Fibroblast of upper back skin (primary cell): ENCODE data around the gene PTRH1.
A peak's percentile ranks its signal among the peaks of the same experiment; 100 is the strongest.

Experiments
- DNase-seq: peaks from one replicate; pipeline ENCODE4 v3.0.0-alpha.2; 2013

PTRH1 gene

DNA sequence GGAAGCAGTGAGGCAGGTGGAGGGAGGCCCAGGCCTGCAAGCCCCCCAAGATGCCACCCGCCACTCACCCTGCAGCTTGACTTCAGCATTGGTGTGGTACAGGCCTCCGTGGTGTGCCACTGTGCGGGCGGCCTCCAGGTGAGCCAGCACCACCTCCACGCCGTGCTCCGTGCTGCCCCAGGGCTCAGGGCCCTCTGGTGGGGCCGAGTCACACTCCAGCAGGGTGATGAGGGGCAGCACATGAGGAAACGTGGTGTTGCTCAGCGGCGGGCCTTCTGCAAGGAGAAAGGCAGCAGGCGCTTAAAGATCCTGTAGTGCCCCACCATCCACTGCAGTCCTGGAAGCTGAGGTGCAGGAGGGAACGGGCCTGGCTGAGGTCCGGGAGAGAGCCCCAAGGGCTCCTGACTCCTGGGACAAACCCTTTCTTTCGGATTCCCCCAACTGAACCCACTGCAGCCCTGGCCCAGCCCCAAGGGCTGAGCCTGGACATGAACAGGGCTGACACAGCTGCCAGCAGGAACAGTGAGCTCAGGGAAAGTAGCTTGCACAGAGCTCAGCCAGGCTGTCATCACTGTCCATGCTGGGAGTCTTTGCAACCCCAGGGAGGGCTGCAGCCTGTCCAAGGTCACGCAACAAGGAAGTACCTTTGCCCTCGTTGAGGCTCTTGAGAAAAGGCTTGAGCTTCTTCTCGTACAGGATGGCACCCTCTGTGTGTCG, 24.3 kb upstream of the PTRH1 start:
- no peak for DNase-seq

DNA sequence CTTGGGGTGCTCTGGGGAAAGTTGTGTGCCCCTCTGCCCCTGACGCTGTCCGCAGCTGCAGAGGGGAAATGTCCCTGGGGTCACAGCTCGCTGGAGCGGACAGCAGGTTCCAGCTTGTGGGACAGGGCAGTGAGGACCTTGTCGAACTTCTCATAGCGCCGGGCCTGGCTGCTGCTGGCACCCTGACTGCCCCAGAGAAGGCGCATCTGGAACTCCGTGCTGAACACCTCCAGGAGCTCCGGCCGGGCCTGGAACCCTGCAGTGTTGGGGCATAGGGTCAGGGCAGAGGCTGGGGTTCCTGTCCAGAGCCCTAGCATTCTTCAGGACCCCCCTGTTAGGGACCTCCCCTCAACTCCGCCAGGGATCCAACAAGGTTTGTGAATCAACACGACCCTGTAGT, 23.2 kb upstream of the PTRH1 start:
- no peak for DNase-seq

DNA sequence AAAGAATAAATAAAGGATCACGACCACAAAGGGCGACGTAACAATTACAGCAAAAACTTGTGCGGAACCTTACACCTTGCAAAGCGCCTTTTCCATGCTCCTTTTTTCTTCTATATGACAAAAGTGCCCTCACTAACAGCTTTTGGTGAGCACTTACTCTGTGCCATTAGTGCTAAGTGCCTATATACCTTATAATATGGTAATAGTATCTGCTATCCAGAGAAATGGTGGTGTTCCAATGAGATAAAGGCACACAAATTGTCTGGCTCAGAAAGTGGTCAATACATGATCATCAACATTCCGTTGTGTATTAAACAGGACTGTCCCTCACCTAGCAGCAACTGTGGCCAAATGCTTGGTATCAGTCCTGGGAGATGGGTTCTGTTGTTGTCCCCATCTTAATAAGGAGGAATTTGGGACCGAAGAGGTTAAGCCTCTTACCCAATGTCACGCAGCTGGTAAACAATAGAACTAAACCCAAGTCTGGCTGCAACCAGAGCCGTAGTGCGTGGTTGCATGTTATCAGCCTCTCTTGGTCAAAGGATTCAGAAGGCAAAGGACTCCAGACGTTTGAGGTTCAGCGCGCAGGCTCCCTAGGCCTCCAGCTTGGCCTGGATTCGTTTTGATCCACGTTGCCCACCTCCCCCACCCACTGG, 20.2 kb upstream of the PTRH1 start:
- no peak for DNase-seq

DNA sequence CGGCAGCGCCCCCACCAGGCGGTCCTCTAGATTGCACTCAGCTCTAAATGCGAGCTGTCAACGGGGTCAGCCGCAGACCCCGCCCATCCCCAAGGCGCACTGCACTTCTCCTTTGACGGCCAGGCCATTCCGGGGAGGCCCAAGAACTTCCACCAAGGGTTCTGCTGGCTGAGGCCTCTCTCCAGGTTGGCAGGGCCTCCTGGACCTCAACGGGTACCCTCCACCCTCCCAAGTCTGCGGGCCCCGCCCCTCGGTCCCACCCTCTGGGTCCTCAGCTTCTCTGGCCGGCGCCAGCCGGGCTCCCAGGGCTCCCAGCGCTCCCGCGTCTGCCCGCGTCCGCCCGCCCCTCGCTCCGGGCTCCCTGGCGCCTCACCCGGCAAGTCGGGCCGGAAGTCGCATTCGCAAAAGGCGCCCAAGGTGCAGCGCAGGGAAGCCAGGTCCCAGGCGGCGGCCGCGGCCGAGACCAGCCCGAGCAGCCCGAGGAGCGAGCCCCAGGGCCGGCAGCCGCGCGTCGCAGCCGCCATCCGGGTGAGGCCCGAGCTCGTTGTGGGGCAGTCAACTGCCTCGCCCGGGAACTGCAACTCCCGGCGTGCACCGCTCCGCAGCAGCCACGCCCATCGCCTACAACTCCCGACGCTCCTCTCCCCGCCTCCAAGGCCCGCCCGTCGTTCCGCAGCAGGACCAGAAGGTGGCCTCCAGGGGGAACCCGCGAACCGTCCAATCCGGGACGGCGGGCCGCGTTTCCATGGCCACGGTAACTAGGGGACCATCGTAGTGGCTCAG, 19.5 kb upstream of the PTRH1 start, which contains the start of gene TOR2A:
Gene TOR2A, minus strand, starts transcription at position 548 of the 783 bp plus-strand sequence. Its CDS starts 24 bp downstream, at position 524.
- peak; percentile 95 for DNase-seq

DNA sequence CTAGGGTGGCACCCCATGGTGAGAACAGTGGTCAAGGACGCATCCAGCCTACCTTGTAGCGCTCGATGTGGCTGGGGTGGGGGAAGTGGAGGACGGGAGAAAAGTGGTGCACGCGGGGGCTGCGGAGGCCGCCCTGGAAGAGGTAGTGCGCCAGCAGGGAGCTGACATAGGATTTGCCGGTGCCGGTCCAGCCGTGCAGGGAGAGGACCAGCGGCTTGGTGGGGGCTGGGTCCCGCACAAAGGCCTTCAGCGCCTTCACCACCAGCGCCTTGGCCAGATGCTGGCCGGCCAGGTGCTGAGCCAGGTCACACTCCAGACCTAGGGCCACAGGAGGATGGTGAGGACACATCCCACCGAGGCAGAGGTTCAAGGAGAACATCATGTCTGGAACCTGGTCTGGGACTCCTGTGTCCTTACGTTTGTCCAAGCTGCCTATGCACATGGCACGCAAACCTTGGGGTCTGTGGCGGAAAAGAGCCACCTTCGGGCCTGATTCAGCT, 18.8 kb upstream of the PTRH1 start:
- DNase-seq: no peak

DNA sequence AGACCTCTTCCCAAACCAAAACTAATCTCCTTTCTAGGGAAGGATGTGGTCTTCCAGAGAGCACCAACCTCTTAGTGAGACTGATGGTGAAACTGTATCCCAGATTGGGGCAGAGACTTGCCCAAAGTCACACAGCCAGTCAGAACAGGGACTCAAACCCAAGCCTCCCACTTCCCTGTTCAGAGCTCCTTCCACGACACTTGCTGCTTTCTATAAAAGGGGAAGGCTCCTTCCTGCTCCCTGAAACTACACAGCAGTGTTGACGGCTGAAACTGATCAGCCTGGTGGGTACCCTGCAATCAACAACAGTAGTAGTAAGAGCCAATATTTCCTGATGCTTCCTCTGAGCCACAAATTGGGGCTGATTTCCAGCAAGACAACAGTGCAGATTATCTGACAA, 18.2 kb upstream of the PTRH1 start:
- no peak for DNase-seq

DNA sequence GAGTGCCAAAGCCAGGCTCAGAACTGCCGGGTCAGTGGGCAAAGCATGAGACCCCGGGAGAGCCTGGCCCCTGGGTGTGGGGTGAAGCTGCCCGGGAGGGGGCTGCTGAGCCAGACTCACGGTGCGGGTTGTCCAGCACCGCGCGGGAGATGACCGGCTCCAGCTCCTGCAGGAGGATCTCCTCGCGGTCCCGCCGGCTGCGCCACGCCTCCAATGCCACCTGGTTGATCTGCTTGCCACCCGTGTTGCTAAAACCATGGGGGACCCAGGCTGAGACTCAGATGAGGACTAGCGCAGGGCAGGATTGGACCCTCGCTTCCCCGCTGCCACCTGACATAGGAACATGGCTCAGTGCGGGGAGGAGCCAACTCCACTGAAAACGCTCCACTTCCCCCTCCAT, 17.0 kb upstream of the PTRH1 start:
- DNase-seq: no peak

DNA sequence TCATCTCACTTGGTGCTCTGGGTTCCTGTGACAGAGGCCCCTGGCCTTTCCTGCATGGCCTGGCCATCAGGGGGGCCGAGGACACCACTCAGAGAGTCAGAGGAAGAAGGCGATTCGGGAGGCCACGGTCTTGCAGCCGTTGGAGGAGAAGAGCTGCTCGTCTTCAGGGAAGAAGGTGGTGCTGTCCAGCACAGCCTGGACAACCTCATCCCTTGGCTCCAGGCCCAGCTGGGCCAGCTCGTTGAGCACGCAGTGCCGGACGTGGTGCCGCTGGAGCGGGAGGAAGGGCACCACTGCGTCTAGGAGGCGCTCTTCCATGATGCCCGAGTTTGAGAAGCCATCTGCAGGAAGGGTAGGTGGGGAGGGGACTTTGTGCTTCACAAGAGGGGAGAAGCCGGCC, 16.5 kb upstream of the PTRH1 start:
- DNase-seq: no peak

DNA sequence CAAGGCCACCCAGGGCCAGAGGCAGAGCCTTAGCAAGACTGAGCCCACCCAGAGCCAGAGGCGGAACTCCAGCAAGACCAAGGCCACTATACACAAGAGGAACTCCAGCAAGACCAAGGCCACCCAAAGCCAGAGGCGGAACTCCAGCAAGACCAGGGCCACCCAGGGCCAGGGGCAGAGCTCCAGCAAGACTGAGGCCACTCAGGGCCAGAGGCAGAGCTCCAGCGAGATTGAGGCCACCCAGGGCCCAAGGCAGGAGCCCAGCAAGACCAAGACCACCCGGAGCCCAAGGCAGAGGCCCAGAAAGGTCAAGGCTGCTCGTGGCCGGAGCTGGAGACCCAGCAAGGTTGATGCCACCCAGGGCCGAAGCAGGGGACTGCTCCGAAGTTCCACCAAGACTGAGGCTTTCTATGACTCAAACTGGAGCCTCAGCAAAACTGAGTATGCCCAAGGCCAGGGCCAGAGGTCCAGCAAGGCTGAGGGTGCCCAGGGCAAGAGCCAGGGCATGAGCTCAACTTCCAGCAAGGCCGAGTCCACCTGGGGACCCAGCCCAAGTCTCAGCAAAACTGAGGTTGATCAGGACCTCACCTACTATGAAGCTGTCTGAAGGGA, 15.4 kb upstream of the PTRH1 start:
- no peak for DNase-seq

DNA sequence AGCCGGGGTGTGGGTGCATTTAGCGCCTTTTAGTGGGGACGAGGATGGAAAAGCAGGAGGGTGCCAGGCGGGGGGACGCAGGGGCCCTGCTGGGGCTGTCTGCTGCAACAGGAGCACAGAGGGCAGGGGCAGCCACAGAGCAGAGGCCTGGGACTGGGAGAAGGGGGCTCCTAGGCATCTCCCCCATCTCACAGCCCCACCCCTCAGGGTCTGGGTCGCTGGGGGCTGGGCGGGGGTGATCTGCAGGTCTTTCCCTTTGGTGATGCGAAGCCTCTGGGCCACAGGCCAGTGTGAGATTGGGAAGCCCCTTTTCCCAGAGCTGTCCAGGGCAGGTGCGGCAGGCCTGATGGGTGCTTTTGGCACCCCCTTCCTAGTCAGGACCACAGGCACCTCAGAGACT, 14.8 kb upstream of the PTRH1 start:
- no peak for DNase-seq

DNA sequence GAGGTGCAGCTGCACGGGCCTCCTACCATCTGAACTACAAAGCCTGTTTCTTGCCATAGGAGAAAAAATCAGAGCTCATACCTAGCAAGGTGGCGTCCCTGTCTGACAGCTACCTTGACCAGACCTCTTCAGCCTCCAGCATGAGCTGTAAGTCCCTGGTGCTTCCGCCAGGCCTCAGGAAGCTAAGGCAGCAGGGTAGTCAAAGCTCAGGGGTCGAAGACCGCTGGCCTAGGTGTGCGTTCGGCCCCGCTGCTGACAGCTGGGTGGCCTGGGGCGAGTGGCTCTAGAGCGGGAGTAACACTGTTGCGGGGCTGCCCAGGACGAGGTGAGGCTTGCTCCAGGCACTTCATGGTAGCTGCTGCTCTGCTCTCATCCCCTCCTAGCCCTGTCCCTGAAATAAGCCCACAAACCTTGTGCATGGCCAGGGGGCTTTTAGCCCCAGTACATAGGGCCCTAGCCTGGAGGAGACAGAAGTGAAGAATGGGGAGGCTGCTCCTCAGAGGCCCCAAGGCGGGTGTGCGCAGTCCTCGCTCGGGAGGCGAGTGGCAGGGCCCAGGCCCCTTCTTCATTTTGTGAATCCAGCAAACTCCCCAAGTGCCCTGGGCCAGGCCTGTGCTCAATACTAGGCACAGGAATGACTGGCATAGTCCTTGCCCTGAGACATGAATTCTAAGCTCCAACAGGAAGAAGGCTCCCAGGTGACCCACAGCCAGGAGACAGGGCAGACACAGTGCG, 14.2 kb upstream of the PTRH1 start:
- DNase-seq: no peak

DNA sequence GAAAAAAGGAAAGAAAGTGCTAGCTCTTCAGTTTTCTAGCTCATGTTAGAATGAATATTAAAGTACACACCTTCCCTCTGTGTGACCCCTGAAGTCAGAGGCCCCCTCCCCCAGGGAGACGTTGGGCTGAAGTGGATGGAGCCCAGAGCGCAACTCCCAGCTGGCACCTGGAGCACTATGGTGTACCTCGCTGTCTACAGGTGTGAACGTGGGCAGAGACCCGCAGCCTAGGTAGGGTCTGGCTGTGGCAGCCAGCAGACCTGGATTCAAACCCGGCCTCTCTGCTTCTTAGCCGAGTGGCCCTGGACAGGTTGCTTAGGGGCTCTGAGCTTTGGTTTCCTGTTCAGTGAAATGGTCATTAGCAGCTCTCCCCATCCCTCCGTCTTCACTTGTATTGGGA, 13.3 kb upstream of the PTRH1 start:
- no peak for DNase-seq

DNA sequence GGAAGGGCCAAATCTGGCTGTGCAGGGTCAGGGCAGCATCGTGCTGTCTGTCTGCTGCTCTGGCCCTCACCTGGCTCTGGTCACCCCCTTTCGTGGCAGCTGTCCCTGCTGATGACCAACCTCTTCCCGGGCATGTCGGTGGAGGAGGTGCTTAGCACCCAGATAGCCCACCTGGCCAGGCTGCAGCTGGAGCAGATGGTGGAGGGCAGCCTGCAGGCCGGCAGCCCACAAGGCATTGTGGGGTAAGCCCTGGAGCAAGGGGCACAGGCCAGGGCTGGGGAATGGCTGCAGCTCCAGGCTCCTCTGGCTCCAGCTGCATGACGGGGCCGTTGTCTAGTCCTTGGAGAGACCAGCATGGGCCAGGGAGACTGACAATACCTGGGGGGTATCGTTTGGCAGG, 11.4 kb upstream of the PTRH1 start:
- DNase-seq: no peak

DNA sequence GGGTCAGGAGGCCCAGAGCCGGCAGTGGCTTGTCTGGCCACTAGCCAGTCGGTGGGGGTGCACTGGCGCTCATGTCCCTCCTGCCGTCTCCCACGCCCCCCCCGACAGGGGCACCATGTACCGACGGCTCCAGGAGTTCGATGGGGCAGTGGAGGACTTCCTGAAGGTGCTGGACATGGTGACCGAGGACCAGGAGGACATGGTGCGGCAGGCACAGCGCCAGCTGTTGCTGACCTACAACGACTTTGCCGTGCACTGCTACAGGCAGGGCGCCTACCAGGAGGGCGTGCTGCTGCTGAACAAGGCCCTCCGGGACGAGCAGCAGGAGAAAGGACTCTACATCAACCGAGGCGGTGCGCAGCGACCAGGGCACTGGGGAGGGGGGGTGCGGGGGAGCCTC, 8.5 kb upstream of the PTRH1 start:
- DNase-seq: no peak

DNA sequence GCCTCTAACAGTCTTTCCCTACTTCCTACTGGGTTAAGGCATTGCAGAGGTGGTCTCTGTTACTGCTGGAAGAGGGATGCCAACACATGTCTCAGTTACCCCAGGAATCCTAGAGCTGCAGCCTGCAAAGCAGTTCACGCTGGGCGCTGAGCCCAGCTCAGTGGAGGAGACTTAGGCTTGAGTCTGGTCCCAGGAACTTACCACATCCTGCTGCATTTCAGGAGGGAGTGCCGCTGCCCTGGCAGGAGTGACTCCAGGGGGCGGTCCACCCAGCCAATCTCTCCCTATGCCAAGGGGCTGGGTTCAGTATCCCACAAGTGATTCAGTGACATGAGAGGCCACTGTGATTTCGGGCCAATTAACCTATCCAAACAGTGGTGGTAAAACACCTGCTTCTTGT, 8.0 kb upstream of the PTRH1 start:
- DNase-seq: peak; percentile 70

DNA sequence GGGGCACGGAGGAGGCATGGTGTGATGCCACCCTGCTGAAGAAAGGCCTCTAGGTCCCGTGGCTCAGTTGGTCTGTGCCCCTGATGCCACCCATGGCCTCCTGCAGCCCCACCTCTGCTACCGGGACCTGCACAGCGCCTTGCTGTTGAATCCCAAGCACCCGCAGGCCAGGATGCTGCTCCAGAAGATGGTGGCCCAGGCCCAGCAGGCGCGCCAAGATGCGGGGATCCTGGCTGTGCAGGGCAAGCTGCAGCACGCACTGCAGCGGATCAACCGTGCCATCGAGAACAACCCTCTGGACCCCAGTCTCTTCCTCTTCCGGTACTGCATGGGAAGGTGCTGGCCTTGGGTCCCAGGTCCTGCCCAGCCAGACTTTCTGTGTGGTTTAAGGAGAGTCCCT, 7.5 kb upstream of the PTRH1 start:
- DNase-seq: no peak

DNA sequence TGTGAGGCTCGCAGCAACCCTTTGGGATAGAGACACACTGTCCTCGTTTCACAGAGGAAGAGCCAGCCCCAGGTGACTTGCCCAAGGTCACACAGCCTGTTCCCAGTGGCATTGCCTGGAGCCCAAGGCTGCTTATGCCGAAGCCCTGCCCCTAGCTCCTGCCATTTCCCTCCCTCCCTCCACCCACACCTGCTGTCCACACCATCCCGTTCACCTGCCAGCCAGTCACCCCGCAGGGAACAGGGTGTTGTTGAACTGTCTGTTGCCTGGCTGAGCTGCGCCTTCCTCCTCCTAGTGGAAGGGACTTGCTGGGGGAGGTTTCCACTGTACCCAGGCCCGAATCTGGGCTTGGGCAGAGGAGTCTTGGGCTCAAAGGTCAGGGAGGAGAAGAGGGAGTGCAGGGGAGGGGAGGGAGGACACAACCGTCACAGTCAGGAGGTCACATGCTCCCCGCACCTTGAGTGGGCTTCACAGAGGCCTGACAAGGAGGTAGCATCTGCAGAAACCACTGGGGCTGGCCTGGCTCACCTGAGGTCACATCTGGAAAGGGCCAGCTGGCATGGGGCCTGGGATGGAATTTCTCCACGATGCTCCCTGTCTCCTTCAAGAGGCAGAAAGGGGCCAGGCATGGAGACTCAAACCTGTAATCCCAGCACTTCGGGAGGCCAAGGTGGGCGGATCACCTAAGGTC, 6.7 kb upstream of the PTRH1 start:
- no peak for DNase-seq

DNA sequence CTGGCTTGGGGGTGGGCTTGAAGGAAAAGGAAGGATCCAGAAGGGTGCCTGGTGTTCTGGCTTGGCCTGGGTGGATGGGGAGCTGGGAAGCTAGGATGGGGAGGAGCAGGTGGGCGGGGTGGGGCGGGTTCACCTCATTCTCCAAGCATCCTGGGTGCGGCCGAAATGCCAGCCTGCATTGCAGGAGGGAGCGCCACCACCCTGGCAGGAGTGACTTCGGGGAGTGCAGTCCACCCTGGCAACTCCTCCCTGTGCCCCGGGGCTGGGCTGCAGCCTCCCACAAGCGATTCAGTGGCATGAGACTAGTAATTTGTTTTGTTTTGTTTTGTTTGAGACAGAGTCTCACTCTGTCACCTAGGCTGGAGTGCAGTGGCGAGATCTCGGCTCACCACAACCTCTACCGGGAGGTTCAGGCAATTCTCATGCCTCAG, 5.9 kb upstream of the PTRH1 start:
- no peak for DNase-seq

DNA sequence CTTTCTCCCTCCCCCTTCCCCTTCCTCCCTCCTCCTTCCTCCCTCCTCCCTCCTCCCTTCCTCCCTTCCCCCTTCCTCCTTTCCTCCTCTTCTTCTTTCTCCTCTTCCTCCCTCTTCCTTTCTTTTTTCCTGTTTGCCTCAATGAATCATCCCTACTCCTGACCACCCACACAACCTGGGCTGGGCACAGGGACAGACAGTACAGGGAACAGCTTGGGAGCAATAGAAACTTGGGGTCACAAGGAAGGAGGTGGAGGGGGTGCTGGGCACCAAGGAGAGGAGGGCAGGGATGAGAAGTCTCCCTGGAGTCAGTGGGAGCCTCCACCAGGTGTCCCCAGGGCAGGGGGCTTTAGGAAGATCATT, 5.4 kb upstream of the PTRH1 start:
- DNase-seq: no peak

DNA sequence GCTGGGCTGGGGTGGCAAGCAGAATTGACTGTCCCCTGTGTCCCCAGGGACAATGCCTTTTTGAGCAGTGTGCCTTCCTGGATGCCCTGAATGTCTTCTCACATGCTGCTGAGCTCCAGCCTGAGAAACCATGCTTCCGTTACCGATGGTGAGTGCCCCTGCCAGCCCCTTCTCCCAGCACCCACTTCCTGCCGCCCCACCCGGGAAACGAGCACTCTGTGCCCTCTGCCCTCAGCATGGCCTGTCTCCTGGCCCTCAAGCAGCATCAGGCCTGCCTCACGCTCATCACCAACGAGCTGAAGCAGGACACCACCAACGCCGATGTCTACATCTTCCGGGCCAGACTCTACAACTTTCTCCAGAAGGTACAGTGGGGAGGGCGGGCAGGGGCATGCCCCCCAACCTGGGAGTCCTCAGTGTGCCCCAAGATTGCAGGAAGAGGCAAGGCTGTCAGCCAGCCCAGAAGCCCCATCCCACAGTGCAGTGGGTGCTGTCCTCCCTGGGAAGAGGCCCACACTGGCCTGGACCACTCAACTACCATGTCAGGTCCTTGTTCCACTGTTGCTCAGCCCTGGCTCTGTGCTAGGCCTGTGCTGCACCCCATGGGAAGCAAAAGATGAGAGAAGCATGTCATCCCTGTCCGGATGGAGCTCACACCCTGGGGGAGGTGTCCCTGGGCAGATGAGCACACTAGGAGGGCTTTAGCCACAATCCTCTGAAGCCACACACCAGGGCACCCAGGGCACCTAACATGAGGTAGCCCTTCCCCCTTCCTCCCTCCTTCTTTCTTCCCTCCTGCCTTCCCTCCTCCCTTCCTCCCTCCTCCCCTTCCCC, 4.8 kb upstream of the PTRH1 start:
- no peak for DNase-seq

DNA sequence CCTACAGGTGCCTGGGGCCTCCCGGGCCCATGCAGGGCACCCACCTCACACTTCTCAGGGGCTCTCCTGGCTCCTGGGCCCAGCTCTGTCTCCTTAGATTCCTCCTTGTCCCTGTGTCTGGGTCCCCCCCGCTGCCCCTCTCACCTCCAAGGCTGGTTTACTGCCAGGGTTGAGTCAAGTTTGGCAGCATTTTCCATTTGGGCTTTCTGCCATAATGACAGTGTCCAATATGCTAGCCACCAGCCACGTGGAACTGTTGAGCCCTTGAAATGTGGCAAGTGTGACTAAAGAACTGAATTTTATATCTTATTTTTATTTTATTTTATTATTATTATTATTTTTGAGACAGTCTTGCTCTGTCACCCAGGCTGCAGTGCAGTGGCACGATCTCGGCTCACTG, 2.3 kb upstream of the PTRH1 start:
- no peak for DNase-seq
